Panc1 (cell line): Measurements from ENCODE around the gene NCKIPSD. TPM values are rescaled to one million over a fixed set of nuclear protein-coding genes. Genes with fewer than 3 reads are reported as not detected.

Source experiments
- ATAC-seq: fragments of 200-7000 bp; cut with Tn5 transposase; 2 replicates; pipeline ENCODE4 v1.9.1; 2020; ENCODE audit warnings: mild to moderate bottlenecking, moderate library complexity
- BruUV-seq: library from RNA; stranded (reverse); fragments of 400-500 nt; replicated peaks from 2 replicates; lab custom pipeline; 2021; lab: Mats Ljungman, UMichigan
- CTCF ChIA-PET: fragments of 300-600 bp; sonication (Branson Sonifier 250); formaldehyde crosslinking; loops from one replicate; lab custom pipeline; 2022; ENCODE audit warnings: antibody characterized with exemption; lab: Charles Lee
- POLR2A ChIA-PET: fragments of 300-600 bp; sonication (Branson Sonifier 250); formaldehyde crosslinking; loops from one replicate; lab custom pipeline; 2022; ENCODE audit warnings: antibody characterized with exemption; lab: Charles Lee
- DNase-seq: peaks from one replicate; pipeline ENCODE4 v3.0.0-alpha.2; 2010; ENCODE audit warnings: low read depth, low spot score
- H3K27ac ChIP-seq: 2 replicates; pipeline ENCODE4 v1.5.1; 2011; ENCODE audit warnings: mild to moderate bottlenecking, low read length, inconsistent platforms
- H3K27me3 ChIP-seq: fragments of 200-500 bp; sonication (Bioruptor generic); 2 replicates; pipeline ENCODE4 v1.6.0; 2014; ENCODE audit warnings: low read length, inconsistent platforms; ENCODE audit not compliant: control insufficient read depth, insufficient read depth
- H3K36me3 ChIP-seq: fragments of 200-500 bp; sonication (Bioruptor generic); 2 replicates; pipeline ENCODE4 v1.5.1; 2014; ENCODE audit warnings: inconsistent platforms, mild to moderate bottlenecking, low read length, moderate library complexity; ENCODE audit not compliant: control insufficient read depth, insufficient read depth
- H3K4me1 ChIP-seq: 2 replicates; pipeline ENCODE4 v1.5.1; 2011; ENCODE audit warnings: inconsistent platforms, mild to moderate bottlenecking, low read length, moderate library complexity; ENCODE audit not compliant: control insufficient read depth, insufficient read depth
- H3K4me3 ChIP-seq, 2 experiments: 2 replicates each; pipeline ENCODE4 v1.5.1; 2011 to 2012; ENCODE audit warnings: low read depth in 2 of 2, low read length in 2 of 2, mild to moderate bottlenecking in 2 of 2, inconsistent platforms in 1 of 2, moderate library complexity in 1 of 2
- H3K9me3 ChIP-seq: fragments of 200-500 bp; sonication (Bioruptor generic); 2 replicates; pipeline ENCODE4 v1.5.1; 2014; ENCODE audit warnings: low read depth, mild to moderate bottlenecking, inconsistent platforms, low read length, moderate library complexity; ENCODE audit not compliant: control insufficient read depth, insufficient read depth
- POLR2AphosphoS5 ChIP-seq: IDR thresholded peaks from 2 replicates; pipeline ENCODE4 v1.6.1; 2012; ENCODE audit warnings: mild to moderate bottlenecking, low read depth, low read length, moderate library complexity
- SIN3A ChIP-seq: IDR thresholded peaks from 2 replicates; pipeline ENCODE4 v1.6.1; 2012; ENCODE audit warnings: low read depth, mild to moderate bottlenecking, low read length, moderate library complexity, borderline replicate concordance; ENCODE audit not compliant: insufficient read depth
- TCF7L2 ChIP-seq: IDR thresholded peaks from 2 replicates; pipeline ENCODE4 v1.6.1; 2011; ENCODE audit warnings: mild to moderate bottlenecking, low read depth, low read length, inconsistent platforms
- in situ Hi-C: cut with HindIII; loops from 2 replicates; pipeline ENCODE4 v1.10.0; 2016; ENCODE audit warnings: low sequenced_read_pairs, low pct_unique_long_range_greater_than_20kb
- intact Hi-C: fragments of 100-400 bp; cut with micrococcal nuclease; formaldehyde crosslinking; loops from one replicate; pipeline ENCODE4 v1.10.0; 2022; ENCODE audit not compliant: unreplicated experiment
- total RNA-seq: library from RNA; stranded (reverse); gene quantifications from one replicate; pipeline ENCODE4 v1.2.1, GENCODE V29; 2021; ENCODE audit not compliant: unreplicated experiment
- TF ChIP-seq, protein P1 (sequence below): fragments of 450-650 bp; IDR thresholded peaks from 2 replicates; pipeline ENCODE4 v1.5.1; 2017; ENCODE audit warnings: mild to moderate bottlenecking
- TF ChIP-seq, protein P2 (sequence below), 2 experiments: IDR thresholded peaks; 2 replicates each; pipeline ENCODE4 v1.6.1; 2011 to 2012; ENCODE audit warnings: low read depth in 2 of 2, control low read depth in 1 of 2, low read length in 1 of 2, mild to moderate bottlenecking in 1 of 2, moderate library complexity in 1 of 2; ENCODE audit not compliant: insufficient read depth in 1 of 2

The NCKIPSD gene
- total RNA-seq, 1 experiment from 2014 or later = 26.8 TPM

DNA sequence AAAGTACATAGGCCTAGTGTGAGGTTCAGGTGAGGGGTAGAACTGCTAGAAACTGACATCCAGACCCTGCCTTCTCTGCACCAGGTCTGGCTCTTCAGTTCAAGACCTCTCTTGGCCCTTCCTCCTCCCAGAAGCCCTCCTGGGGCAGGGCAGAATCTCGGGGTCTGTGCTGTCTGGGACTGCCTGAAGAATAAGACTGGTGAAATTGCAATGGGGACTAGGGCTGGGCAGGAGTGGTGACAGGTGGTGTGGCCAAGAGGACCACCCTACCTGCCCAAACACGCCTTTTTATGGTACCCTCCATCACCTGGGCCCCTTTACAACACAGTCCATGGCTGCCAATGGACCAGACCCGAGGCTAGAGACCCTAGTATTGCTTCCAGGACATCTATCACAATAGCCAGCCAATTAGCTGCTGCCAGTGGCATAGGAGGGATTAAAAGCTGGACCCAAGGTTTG is 1.5 kb upstream of the NCKIPSD start:
- Histone ChIP-seq H3K36me3 (peaks cover 3% of the 10 kb centered on the region), H3K4me3 (no peak overlapping the region), H3K9me3 (no peaks in the 10 kb centered on the region), H3K27me3 (no peaks in the 10 kb centered on the region), H3K4me1 (peaks cover 12% of the 10 kb centered on the region; the same call in 1 of the 2 replicates), H3K27ac (no peak overlapping the region)
- DNase-seq (no peak), ATAC-seq (no peak)
- ChIA-PET POLR2A (no interaction called here), CTCF (no interaction called here)
- no TSS peak for BruUV-seq
- in situ Hi-C loops (no loop called here), intact Hi-C loops (no loop called here)
- no peak for TF ChIP-seq SIN3A
- TF ChIP-seq, protein P1, sequence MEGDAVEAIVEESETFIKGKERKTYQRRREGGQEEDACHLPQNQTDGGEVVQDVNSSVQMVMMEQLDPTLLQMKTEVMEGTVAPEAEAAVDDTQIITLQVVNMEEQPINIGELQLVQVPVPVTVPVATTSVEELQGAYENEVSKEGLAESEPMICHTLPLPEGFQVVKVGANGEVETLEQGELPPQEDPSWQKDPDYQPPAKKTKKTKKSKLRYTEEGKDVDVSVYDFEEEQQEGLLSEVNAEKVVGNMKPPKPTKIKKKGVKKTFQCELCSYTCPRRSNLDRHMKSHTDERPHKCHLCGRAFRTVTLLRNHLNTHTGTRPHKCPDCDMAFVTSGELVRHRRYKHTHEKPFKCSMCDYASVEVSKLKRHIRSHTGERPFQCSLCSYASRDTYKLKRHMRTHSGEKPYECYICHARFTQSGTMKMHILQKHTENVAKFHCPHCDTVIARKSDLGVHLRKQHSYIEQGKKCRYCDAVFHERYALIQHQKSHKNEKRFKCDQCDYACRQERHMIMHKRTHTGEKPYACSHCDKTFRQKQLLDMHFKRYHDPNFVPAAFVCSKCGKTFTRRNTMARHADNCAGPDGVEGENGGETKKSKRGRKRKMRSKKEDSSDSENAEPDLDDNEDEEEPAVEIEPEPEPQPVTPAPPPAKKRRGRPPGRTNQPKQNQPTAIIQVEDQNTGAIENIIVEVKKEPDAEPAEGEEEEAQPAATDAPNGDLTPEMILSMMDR = no peak
- no peak for TF ChIP-seq POLR2AphosphoS5
- TF ChIP-seq, protein P2, sequence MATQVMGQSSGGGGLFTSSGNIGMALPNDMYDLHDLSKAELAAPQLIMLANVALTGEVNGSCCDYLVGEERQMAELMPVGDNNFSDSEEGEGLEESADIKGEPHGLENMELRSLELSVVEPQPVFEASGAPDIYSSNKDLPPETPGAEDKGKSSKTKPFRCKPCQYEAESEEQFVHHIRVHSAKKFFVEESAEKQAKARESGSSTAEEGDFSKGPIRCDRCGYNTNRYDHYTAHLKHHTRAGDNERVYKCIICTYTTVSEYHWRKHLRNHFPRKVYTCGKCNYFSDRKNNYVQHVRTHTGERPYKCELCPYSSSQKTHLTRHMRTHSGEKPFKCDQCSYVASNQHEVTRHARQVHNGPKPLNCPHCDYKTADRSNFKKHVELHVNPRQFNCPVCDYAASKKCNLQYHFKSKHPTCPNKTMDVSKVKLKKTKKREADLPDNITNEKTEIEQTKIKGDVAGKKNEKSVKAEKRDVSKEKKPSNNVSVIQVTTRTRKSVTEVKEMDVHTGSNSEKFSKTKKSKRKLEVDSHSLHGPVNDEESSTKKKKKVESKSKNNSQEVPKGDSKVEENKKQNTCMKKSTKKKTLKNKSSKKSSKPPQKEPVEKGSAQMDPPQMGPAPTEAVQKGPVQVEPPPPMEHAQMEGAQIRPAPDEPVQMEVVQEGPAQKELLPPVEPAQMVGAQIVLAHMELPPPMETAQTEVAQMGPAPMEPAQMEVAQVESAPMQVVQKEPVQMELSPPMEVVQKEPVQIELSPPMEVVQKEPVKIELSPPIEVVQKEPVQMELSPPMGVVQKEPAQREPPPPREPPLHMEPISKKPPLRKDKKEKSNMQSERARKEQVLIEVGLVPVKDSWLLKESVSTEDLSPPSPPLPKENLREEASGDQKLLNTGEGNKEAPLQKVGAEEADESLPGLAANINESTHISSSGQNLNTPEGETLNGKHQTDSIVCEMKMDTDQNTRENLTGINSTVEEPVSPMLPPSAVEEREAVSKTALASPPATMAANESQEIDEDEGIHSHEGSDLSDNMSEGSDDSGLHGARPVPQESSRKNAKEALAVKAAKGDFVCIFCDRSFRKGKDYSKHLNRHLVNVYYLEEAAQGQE (IDR thresholded peaks at IDR 0.05; ENCODE audit: insufficient read depth in 1 of 2, low read depth in 2 of 2, low read length in 1 of 2) = no peak
- TF ChIP-seq TCF7L2 = no peak

DNA sequence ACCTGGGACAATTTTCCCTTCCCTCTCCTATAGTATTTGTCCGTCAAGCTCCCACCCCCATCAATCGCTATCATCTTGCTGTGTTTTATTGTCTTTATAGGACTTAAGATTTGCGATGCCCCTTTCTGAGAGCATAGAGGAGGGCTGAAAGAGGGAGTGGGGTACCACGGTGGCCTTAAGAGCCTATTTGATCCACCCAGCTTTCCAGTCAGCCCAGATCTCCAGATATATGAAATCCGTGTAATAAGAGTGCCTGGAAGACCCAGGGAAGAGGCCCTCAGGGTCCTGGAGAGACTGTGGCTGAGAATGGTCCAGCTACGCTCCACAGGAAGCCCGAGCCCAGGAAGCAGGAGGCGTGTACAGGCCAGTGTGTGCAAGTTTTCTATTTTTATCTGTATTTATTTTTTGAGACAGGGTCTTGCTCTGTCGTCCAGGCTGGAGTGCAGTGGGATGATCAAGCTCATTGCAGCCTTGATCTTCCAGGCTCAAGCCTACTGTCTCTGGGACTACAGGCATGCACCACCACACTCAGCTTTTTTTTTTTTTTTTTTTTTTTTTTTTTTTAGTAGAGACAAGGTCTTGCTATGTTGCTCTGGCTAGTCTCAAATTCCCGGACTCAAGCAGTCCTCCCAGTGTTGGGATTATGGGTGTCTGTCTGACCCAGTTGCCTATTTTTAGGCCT is 964 bp upstream of the NCKIPSD start:
- peak overlapping the region; percentile 69 to 81 for H3K4me3 ChIP-seq
- CTCF ChIA-PET = interaction anchor here (0.6 to 0.7 kb wide), 5 partner anchors 22 to 250 kb away, joined by 3 to 16 read pairs (median 3); partner anchors contain the start of gene ARIH2
- no peak for TF ChIP-seq TCF7L2
- TF ChIP-seq, protein P2 (IDR thresholded peaks at IDR 0.05; ENCODE audit: insufficient read depth in 1 of 2, low read depth in 2 of 2, low read length in 1 of 2) = no peak
- TF ChIP-seq, protein P1 = no peak
- no peak for TF ChIP-seq POLR2AphosphoS5
- H3K4me1 ChIP-seq = peaks cover 12% of the 10 kb centered on the region; the same call in 1 of the 2 replicates
- peaks cover 3% of the 10 kb centered on the region for H3K36me3 ChIP-seq
- BruUV-seq = no TSS peak
- in situ Hi-C loops (no loop called here), intact Hi-C loops (no loop called here)
- no peaks in the 10 kb centered on the region for H3K27me3 ChIP-seq
- no peak for DNase-seq
- H3K9me3 ChIP-seq = no peaks in the 10 kb centered on the region
- H3K27ac ChIP-seq = no peak overlapping the region
- ATAC-seq = peak; percentile 7; the same call in 1 of the 2 replicates
- POLR2A ChIA-PET = no interaction called here
